ENCODE data around the gene TP53TG5.

DNA sequence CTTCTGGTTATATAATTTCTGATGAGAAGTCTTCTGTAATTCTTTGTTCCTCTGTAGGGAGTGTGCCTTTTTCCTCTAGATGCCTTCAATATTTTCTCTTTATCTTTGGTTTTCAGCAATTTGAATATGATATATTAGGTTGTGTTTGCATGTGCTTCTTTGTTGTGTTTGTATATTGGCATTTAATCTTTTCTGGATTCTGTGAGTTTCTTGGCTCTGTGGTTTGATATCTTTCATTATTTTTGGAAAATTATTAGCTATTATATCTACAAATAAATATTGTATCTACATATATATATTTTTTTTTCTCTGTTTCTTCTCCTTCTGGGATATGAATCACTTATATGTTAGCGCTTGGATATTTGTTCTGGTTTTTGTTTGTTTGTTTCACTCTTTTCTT lies 20.9 kb upstream of the TP53TG5 start:
- TF ChIP-seq, protein P1, sequence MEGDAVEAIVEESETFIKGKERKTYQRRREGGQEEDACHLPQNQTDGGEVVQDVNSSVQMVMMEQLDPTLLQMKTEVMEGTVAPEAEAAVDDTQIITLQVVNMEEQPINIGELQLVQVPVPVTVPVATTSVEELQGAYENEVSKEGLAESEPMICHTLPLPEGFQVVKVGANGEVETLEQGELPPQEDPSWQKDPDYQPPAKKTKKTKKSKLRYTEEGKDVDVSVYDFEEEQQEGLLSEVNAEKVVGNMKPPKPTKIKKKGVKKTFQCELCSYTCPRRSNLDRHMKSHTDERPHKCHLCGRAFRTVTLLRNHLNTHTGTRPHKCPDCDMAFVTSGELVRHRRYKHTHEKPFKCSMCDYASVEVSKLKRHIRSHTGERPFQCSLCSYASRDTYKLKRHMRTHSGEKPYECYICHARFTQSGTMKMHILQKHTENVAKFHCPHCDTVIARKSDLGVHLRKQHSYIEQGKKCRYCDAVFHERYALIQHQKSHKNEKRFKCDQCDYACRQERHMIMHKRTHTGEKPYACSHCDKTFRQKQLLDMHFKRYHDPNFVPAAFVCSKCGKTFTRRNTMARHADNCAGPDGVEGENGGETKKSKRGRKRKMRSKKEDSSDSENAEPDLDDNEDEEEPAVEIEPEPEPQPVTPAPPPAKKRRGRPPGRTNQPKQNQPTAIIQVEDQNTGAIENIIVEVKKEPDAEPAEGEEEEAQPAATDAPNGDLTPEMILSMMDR (conservative IDR thresholded peaks at IDR 0.05; ENCODE audit: low read depth in 2 of 2) = no peak
- TF ChIP-seq POLR2AphosphoS5 (IDR thresholded peaks at IDR 0.05; ENCODE audit: low read depth) = no peak
- TF ChIP-seq EZH2phosphoT487 (IDR thresholded peaks at IDR 0.05; ENCODE audit: unreplicated experiment) = no peak
- TF ChIP-seq JUNB (IDR thresholded peaks at IDR 0.05; ENCODE audit: unreplicated experiment) = no peak
- TF ChIP-seq, protein P2, sequence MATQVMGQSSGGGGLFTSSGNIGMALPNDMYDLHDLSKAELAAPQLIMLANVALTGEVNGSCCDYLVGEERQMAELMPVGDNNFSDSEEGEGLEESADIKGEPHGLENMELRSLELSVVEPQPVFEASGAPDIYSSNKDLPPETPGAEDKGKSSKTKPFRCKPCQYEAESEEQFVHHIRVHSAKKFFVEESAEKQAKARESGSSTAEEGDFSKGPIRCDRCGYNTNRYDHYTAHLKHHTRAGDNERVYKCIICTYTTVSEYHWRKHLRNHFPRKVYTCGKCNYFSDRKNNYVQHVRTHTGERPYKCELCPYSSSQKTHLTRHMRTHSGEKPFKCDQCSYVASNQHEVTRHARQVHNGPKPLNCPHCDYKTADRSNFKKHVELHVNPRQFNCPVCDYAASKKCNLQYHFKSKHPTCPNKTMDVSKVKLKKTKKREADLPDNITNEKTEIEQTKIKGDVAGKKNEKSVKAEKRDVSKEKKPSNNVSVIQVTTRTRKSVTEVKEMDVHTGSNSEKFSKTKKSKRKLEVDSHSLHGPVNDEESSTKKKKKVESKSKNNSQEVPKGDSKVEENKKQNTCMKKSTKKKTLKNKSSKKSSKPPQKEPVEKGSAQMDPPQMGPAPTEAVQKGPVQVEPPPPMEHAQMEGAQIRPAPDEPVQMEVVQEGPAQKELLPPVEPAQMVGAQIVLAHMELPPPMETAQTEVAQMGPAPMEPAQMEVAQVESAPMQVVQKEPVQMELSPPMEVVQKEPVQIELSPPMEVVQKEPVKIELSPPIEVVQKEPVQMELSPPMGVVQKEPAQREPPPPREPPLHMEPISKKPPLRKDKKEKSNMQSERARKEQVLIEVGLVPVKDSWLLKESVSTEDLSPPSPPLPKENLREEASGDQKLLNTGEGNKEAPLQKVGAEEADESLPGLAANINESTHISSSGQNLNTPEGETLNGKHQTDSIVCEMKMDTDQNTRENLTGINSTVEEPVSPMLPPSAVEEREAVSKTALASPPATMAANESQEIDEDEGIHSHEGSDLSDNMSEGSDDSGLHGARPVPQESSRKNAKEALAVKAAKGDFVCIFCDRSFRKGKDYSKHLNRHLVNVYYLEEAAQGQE (IDR thresholded peaks at IDR 0.05; ENCODE audit: unreplicated experiment) = no peak
- no peak for TF ChIP-seq EZH2 (IDR thresholded peaks at IDR 0.05; ENCODE audit: low read depth, unreplicated experiment)

Measured in GM23338 (cell line).